ENCODE data around the gene GPHA2.

Gene GPHA2

DNA sequence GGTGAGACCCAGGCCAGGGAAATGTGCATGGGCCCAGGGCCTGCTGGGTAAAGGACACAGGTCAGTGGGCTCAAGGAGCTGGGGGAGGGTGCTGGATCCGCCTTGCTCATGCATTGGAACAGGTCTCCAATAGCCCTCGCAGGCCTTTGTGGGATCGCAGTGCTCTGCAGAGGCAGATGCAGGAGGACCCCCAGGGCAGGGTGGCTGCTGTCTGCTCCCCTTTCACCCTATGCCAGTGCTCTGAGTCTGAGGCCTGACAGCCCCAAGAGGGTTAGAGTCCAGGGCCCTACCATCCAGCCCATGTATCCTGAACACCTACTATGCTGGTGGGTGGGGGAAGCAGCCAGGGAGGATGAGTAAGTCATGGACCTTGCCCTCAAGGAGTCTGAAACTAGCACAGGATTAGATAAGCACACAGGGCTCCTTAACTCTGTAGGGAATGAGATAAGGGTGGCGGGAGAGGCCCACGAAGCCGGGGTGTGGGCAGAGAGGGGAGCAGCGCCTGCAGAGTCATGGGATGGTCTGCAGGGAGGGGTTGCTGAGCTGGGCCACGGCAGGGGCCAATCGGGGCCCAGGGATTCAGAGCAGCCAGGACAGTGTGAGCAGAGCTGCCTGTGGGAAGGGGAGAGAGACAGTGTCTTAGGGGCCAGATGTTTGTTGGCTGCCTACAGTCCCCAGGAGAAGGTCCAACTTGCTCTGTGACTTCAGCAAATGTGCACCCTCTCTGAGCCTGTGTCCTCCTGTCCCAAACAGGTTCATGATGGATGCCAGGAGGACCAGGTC, 46.8 kb downstream of the GPHA2 start:
- no peak for DNase-seq

DNA sequence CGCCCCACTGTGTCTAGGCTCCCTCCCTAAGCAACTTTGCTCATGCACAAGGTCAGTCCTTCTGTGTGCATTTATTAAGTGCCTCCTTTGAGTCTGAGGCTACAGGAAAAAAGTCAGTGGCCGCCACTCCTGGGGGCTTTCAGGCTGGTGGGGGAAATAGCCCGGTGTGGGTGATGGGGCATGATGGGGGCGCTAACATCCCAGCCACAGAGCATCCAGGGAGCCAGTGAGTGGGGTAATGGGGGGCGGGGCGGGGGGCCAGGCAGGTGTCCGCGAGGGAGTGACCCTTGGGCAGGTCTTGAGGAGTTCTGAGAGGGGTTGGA, 47.3 kb downstream of the GPHA2 start:
- DNase-seq: no peak

DNA sequence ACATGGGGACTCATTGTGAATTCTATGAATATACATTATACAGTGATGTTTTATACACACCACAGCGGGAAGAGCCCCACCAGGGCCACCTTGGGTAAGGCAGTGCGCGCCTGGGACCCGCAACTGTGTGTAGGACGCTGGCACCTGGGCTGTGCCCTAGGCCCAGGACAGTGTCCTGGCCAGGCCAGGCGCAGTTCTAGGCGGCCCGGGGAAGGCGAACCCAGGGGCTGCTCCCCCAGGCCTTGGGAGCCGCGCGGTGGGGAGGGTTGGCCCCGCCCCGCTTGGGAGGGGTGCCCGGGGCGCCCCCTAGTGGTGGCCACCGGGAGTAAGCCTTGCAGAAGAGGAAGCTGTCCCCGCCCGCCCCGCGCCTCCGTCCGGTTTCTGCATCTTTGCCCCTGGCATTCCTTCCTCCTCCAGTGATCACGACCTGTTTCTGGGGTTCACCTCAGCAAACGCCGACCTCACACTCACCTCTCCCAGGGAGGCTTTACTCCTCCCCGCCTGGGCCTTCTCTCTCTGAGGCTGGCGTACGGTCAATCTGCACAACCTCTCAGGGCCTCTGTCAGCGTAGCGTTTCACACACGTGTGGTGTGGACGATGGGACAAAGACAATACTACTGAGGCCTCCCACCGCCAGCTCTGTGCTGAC, 47.8 kb downstream of the GPHA2 start:
- DNase-seq: peak in 1 of 2 donors; percentile 70

DNA sequence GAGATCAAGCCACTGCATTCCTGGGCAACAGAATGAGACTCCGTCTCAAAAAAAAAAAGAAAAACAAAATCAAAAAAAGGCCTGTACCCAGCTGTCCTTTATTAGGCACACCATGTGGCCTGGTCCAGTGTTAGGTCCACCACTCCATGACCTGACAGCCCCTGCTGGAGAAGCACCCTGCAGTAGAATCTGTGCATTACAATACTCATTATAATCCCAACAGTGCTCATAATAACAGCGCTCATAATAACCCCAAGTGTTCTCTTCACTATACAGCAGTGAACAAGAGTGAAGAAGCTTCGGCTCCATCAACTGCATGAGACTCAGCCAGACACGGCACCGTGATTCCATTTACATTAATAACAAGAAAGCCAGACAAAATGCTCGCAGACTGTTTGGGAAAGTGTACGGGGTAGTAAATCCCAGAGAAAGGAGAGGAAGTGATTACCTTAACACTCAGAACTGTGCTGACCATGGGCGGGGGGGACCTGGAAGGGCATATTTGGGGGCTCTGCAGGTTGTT, 48.4 kb downstream of the GPHA2 start:
- DNase-seq: no peak

DNA sequence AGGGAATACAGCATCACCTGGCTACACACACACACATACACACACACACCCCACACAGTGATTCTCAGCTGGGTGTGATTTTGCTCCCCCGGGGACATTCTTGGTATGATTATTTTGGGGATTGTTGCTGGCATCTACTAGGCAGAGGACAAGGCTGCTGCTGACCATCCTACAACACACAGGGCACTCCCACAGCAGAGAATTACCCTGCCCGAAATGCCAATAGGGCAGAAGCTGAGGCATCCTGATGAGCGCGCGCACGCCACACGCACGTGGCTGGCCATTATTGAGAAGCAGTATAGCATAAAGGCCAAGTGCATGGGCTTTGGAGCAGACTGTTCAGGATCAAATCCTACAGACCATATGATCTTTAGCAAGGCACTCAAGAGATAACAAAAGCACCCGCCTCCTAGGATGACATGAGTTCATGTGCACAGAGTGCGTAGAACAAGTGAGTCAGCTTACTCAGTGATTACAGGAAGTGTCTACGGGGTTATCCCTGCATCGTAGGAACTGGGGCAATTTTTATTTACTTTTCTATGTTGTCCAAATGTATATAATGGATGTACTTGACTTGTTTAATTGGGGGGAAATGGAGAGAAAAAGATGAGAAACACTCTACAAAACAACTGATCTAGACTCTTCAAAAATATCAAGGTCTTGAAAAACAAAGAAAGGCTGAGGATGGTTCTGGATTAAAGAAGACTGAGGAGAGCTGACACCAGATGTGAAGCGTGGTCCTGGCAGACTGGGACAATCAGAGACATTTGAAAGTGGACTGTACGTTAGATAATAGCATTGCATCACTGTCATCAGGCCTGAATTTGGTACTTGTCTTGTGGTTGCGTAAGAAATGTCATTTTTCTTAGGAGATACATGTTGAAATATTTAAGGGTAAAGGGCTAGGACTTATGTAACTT, 50.1 kb downstream of the GPHA2 start:
- no peak for DNase-seq

Data from hippocampal formation (tissue), 2 donors.